Measurements from ENCODE around the gene ACOT8.
A peak's percentile ranks its signal among the peaks of the same experiment; 100 is the strongest.

Gene ACOT8

DNA sequence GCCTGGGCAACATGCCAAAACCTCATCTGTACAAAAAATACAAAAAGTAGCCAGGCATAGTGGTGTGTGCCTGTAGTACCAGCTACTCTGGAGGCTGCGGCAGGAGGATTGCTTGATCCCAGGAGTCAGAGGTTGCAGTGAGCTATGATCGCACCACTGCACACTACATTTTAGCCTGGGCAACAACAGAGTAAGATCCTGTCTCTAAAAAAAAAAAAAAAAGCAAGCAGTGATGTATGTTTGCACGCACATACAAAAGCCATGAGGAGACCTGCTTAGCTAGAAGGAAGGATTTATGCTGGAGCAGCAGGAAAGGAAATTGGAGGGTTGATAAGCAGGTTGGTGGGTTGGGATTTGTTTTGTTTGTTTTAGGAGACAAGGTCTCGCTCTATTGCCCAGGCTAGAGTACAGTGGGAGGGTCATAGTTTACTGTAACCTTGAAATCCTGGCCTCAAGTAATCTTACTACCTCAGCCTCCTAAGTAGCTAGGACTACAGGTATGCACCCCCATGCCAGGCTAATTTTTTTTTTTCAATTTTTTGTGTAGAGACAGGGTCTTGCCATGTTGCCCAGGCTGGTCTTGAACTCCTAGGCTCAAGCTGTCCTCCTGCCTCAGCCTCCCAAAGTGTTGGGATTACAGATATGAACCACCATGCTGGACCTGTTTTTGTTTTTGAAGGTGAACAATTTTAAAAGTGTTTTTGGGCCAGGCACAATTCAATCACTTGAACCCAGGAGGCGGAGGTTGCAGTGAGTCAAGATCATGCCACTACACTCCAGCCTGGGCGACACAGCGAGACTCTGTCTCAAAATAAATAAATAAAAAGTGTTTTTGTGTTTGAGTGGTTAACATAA, 4.3 kb upstream of the ACOT8 start:
- Histone ChIP-seq H3K36me3 (ENCODE audit: low read depth) (no peaks in the 10 kb centered on the region), H3K27ac (ENCODE audit: poor library complexity, severe bottlenecking) (peak overlapping the region; percentile 0), H3K27me3 (ENCODE audit: insufficient read depth, poor library complexity, severe bottlenecking) (no peaks in the 10 kb centered on the region), H3K9me3 (ENCODE audit: severe bottlenecking) (no peaks in the 10 kb centered on the region), H3K4me1 (ENCODE audit: insufficient read depth, poor library complexity, severe bottlenecking) (peaks cover 11% of the 10 kb centered on the region), H3K4me3 (ENCODE audit: severe bottlenecking) (no peak overlapping the region)
- ATAC-seq (ENCODE audit: low read depth) = no peak
- DNase-seq (ENCODE audit: low spot score) = no peak
- TF ChIP-seq, protein P1, sequence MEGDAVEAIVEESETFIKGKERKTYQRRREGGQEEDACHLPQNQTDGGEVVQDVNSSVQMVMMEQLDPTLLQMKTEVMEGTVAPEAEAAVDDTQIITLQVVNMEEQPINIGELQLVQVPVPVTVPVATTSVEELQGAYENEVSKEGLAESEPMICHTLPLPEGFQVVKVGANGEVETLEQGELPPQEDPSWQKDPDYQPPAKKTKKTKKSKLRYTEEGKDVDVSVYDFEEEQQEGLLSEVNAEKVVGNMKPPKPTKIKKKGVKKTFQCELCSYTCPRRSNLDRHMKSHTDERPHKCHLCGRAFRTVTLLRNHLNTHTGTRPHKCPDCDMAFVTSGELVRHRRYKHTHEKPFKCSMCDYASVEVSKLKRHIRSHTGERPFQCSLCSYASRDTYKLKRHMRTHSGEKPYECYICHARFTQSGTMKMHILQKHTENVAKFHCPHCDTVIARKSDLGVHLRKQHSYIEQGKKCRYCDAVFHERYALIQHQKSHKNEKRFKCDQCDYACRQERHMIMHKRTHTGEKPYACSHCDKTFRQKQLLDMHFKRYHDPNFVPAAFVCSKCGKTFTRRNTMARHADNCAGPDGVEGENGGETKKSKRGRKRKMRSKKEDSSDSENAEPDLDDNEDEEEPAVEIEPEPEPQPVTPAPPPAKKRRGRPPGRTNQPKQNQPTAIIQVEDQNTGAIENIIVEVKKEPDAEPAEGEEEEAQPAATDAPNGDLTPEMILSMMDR (IDR thresholded peaks at IDR 0.05; ENCODE audit: poor library complexity, severe bottlenecking) = no peak

DNA sequence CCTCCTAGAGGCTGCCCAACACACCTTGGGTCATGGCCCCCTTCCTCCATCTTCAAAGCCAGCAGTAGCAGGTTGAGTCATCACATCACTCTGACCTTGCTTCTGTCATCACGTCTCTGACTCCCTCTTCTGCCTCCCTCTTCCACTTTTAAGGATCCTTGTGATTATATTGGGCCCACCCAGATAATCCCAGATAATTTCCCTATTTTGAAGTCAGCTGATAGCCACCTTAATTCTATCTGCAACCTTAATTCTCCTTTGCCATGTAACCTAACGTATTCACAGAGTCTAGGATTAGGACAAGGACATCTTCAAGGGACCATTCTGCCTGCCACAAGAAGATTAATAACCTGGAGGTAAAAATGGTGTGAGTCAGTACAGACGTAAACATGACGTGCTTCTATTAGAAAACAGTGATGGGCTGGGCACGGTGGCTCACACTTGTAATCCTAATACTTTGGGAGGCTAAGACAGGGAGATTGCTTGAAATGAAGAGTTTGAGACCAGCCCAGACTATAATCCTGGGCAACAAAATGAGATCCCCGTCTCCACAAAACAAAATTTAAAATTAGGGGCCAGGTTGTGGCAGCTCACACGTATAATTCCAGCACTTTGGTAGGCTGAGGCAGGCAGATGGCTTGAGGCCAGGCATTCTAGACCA, 3.5 kb upstream of the ACOT8 start:
- H3K4me3 ChIP-seq (ENCODE audit: severe bottlenecking) = no peak overlapping the region
- DNase-seq (ENCODE audit: low spot score) (no peak), ATAC-seq (ENCODE audit: low read depth) (no peak)
- no peaks in the 10 kb centered on the region for H3K27me3 ChIP-seq (ENCODE audit: insufficient read depth, poor library complexity, severe bottlenecking)
- TF ChIP-seq, protein P1 (IDR thresholded peaks at IDR 0.05; ENCODE audit: poor library complexity, severe bottlenecking) = no peak
- no peaks in the 10 kb centered on the region for H3K9me3 ChIP-seq (ENCODE audit: severe bottlenecking)
- H3K27ac ChIP-seq (ENCODE audit: poor library complexity, severe bottlenecking) = peak overlapping the region; percentile 0
- H3K36me3 ChIP-seq (ENCODE audit: low read depth) = no peaks in the 10 kb centered on the region; the same call in 1 of the 2 replicates
- peaks cover 15% of the 10 kb centered on the region for H3K4me1 ChIP-seq (ENCODE audit: insufficient read depth, poor library complexity, severe bottlenecking)

DNA sequence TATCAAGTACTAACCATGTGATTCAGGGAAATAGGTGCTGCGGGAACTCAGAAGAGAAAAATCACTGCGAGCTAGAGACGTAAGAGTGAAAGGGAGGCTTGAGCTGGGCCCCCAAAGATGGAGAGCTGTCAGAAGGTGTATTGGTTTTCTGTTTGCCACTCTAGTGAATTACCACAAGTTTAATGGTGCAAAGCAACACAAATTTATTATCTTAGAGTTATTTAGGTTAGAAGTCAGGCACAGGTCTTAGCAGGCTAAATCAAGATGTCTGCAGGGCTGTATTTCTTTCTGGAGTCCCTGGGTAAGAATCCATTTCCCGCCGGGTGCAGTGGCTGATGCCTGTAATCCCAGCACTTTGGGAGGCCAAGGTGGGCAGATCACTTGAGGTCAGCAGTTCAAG, 2.7 kb upstream of the ACOT8 start:
- TF ChIP-seq, protein P1 (IDR thresholded peaks at IDR 0.05; ENCODE audit: poor library complexity, severe bottlenecking) = no peak
- H3K27me3 ChIP-seq (ENCODE audit: insufficient read depth, poor library complexity, severe bottlenecking) = no peaks in the 10 kb centered on the region
- DNase-seq (ENCODE audit: low spot score) (no peak), ATAC-seq (ENCODE audit: low read depth) (no peak)
- H3K27ac ChIP-seq (ENCODE audit: poor library complexity, severe bottlenecking) = no peak overlapping the region
- H3K4me3 ChIP-seq (ENCODE audit: severe bottlenecking) = no peak overlapping the region
- H3K36me3 ChIP-seq (ENCODE audit: low read depth) = peaks cover 7% of the 10 kb centered on the region
- H3K4me1 ChIP-seq (ENCODE audit: insufficient read depth, poor library complexity, severe bottlenecking) = peaks cover 15% of the 10 kb centered on the region
- no peaks in the 10 kb centered on the region for H3K9me3 ChIP-seq (ENCODE audit: severe bottlenecking)

DNA sequence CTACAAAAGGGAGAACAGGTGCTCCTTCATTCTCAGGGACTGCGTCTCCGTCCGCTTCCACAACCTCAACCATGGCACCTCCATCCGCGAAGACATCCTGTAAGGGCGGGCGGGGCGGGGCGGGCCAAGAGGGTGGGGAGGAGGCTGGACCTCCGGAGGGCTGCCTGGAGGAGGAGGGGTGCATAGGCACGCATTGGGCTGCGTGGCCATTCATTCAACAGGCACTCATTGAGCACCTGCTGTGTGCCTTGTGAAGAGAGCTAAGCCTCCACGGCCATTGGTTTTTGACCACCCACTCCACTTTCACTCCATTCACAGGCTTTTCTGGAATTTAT, 657 bp upstream of the ACOT8 start:
- TF ChIP-seq, protein P1 (IDR thresholded peaks at IDR 0.05; ENCODE audit: poor library complexity, severe bottlenecking) = no peak
- Histone ChIP-seq H3K4me3 (ENCODE audit: severe bottlenecking) (peak overlapping the region; percentile 83), H3K27ac (ENCODE audit: poor library complexity, severe bottlenecking) (peak overlapping the region; percentile 12), H3K36me3 (ENCODE audit: low read depth) (peaks cover 27% of the 10 kb centered on the region), H3K4me1 (ENCODE audit: insufficient read depth, poor library complexity, severe bottlenecking) (peaks cover 15% of the 10 kb centered on the region), H3K9me3 (ENCODE audit: severe bottlenecking) (no peaks in the 10 kb centered on the region), H3K27me3 (ENCODE audit: insufficient read depth, poor library complexity, severe bottlenecking) (no peaks in the 10 kb centered on the region)
- ATAC-seq (ENCODE audit: low read depth) (peak; percentile 2; the same call in 2 of the 3 replicates), DNase-seq (ENCODE audit: low spot score) (no peak)

DNA sequence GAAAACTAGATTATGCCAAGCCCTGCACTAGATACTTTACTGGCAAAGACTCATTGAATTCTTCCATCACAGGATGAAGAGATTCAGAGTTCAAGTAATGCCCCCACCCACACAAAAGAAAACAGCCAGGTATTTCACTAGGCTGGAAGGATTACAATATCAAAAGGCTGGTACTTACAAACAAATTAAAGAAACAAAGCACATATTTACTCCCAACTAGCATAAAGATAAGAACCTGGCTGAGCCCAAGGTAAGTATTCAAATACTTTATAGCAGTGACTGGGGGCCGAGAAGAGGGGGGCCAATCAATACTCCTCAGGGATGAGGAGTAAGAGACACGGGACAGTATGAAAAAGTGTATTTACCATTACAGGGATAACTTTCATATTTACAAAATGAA, 3.7 kb downstream of the ACOT8 start:
- Histone ChIP-seq H3K36me3 (ENCODE audit: low read depth) (peaks cover 43% of the 10 kb centered on the region), H3K27me3 (ENCODE audit: insufficient read depth, poor library complexity, severe bottlenecking) (no peaks in the 10 kb centered on the region), H3K27ac (ENCODE audit: poor library complexity, severe bottlenecking) (no peak overlapping the region), H3K4me1 (ENCODE audit: insufficient read depth, poor library complexity, severe bottlenecking) (peaks cover 11% of the 10 kb centered on the region), H3K4me3 (ENCODE audit: severe bottlenecking) (no peak overlapping the region), H3K9me3 (ENCODE audit: severe bottlenecking) (no peaks in the 10 kb centered on the region)
- no peak for ATAC-seq (ENCODE audit: low read depth)
- TF ChIP-seq, protein P1 (IDR thresholded peaks at IDR 0.05; ENCODE audit: poor library complexity, severe bottlenecking) = no peak
- no peak for DNase-seq (ENCODE audit: low spot score)
